ENCODE results near the gene CEBPA.

- TF ChIP-seq CTCF (IDR thresholded peaks at IDR 0.05) (no peak), POLR2A (IDR thresholded peaks at IDR 0.05) (no peak)
These were observed 20.9 kb upstream of the CEBPA start for GRCh38 chr19:33323093-33323820.
